ENCODE data around the gene ACVR2A. TPM values are rescaled to one million over a fixed set of nuclear protein-coding genes. Genes with fewer than 3 reads are reported as not detected.

ACVR2A gene
- total and polyA plus RNA-seq, 2 donors (not counting 1 experiment from before 2014, with no cell fraction given) = 0.91 to 2.0 TPM

DNA sequence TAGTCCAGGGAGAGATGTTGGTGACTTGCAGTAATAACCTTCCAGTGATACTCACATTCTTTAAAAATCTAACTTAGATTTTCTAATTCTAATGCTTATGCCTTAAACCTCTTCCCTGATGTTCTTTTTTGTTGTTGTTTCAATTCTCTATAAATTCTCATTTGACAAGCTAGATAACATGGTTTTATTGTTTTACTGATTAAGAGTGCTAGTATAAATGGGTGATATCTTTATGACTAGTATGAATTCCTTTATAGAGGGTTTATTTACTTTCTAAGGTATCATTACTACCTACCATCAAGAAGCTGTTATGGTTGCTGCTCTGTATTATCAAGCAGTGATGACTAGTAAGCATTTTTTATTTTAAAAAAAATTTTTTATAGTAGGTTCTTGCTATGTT lies 35.0 kb downstream of the ACVR2A start:
- no peaks in the 10 kb centered on the region for H3K79me2 ChIP-seq (ENCODE audit: control insufficient read depth, insufficient read depth, low read length)
- ChIA-PET POLR2A (no interaction called here), CTCF (no interaction called here)
- TF ChIP-seq EZH2 (IDR thresholded peaks at IDR 0.05; ENCODE audit: borderline replicate concordance, insufficient read depth, low read depth, low read length, poor library complexity, severe bottlenecking) = no peak
- TF ChIP-seq CTCF (IDR thresholded peaks at IDR 0.05) = no peak
- H3K4me1 ChIP-seq (ENCODE audit: control insufficient read depth in 2 of 2, insufficient read depth in 2 of 2, low read length in 2 of 2) = no peaks in the 10 kb centered on the region
- Mint-ChIP-seq H3K9me3 (ENCODE audit: insufficient read depth) (no peaks in the 10 kb centered on the region), H3K4me3 (no peak overlapping the region), H3K27me3 (no peaks in the 10 kb centered on the region), H3K27ac (no peak overlapping the region), H3K4me1 (peaks cover 6% of the 10 kb centered on the region)
- no peak overlapping the region for H3K4me3 ChIP-seq (ENCODE audit: control extremely low read depth in 1 of 5, extremely low read depth in 1 of 5, insufficient read depth in 1 of 5, low read depth in 2 of 5, low read length in 4 of 5)
- no peaks in the 10 kb centered on the region for H3K36me3 ChIP-seq (replicated peaks in 1 of 2; ENCODE audit: control extremely low read depth in 1 of 2, control insufficient read depth in 1 of 2, extremely low read depth in 1 of 2, insufficient read depth in 2 of 2, low read length in 1 of 2)
- DNase-seq (no peak), ATAC-seq (ENCODE audit: low read depth) (no peak)
- H3K4me2 ChIP-seq (replicated peaks; ENCODE audit: low read depth, low read length, poor library complexity, severe bottlenecking) = no peak overlapping the region
- H2AFZ ChIP-seq (ENCODE audit: insufficient read depth, low read depth, low read length, poor library complexity, severe bottlenecking) = no peak overlapping the region
- no peaks in the 10 kb centered on the region for H3K27me3 ChIP-seq (replicated peaks in 1 of 4; ENCODE audit: control extremely low read depth in 1 of 4, control insufficient read depth in 3 of 4, insufficient read depth in 4 of 4, low read length in 3 of 4)
- intact Hi-C loops (cut with micrococcal nuclease) = no loop called here
- no peaks in the 10 kb centered on the region for H4K20me1 ChIP-seq (ENCODE audit: control insufficient read depth, insufficient read depth, low read length, poor library complexity, severe bottlenecking)
- no peak overlapping the region for H3K27ac ChIP-seq (ENCODE audit: low read length in 2 of 2)
- H3K9me3 ChIP-seq (ENCODE audit: control extremely low read depth in 1 of 3, control insufficient read depth in 2 of 3, insufficient read depth in 1 of 3, low read length in 2 of 3) = no peaks in the 10 kb centered on the region
- no peak overlapping the region for H3K9ac ChIP-seq (ENCODE audit: low read length)

- H3K4me3 Mint-ChIP-seq = no peak overlapping the region
- peaks cover 3% of the 10 kb centered on the region for H3K4me1 Mint-ChIP-seq
- TF ChIP-seq CTCF (IDR thresholded peaks at IDR 0.05) = no peak
- no peak for TF ChIP-seq EZH2 (IDR thresholded peaks at IDR 0.05; ENCODE audit: borderline replicate concordance, insufficient read depth, low read depth, low read length, poor library complexity, severe bottlenecking)
Observed at GRCh38 chr2:147882631-147883030, 37.8 kb downstream of the ACVR2A start.

More at GRCh38 chr2:147882631-147883030, 37.8 kb downstream of the ACVR2A start:
- no peaks in the 10 kb centered on the region for H3K79me2 ChIP-seq (ENCODE audit: control insufficient read depth, insufficient read depth, low read length)
- CTCF ChIA-PET = no interaction called here
- POLR2A ChIA-PET = no interaction called here
- Mint-ChIP-seq H3K9me3 (ENCODE audit: insufficient read depth) (no peaks in the 10 kb centered on the region), H3K27me3 (no peaks in the 10 kb centered on the region), H3K27ac (no peak overlapping the region)
- H3K27me3 ChIP-seq (replicated peaks in 1 of 4; ENCODE audit: control extremely low read depth in 1 of 4, control insufficient read depth in 3 of 4, insufficient read depth in 4 of 4, low read length in 3 of 4) = no peaks in the 10 kb centered on the region
- no peaks in the 10 kb centered on the region for H3K4me1 ChIP-seq (ENCODE audit: control insufficient read depth in 2 of 2, insufficient read depth in 2 of 2, low read length in 2 of 2)
- DNase-seq (no peak), ATAC-seq (ENCODE audit: low read depth) (no peak)
- no peaks in the 10 kb centered on the region for H3K9me3 ChIP-seq (ENCODE audit: control extremely low read depth in 1 of 3, control insufficient read depth in 2 of 3, insufficient read depth in 1 of 3, low read length in 2 of 3)
- no peak overlapping the region for H3K4me2 ChIP-seq (replicated peaks; ENCODE audit: low read depth, low read length, poor library complexity, severe bottlenecking)
- H3K9ac ChIP-seq (ENCODE audit: low read length) = no peak overlapping the region
- intact Hi-C loops (cut with micrococcal nuclease) = no loop called here
- H2AFZ ChIP-seq (ENCODE audit: insufficient read depth, low read depth, low read length, poor library complexity, severe bottlenecking) = no peak overlapping the region
- no peak overlapping the region for H3K4me3 ChIP-seq (ENCODE audit: control extremely low read depth in 1 of 5, extremely low read depth in 1 of 5, insufficient read depth in 1 of 5, low read depth in 2 of 5, low read length in 4 of 5)
- H3K36me3 ChIP-seq (replicated peaks in 1 of 2; ENCODE audit: control extremely low read depth in 1 of 2, control insufficient read depth in 1 of 2, extremely low read depth in 1 of 2, insufficient read depth in 2 of 2, low read length in 1 of 2) = no peaks in the 10 kb centered on the region
- H4K20me1 ChIP-seq (ENCODE audit: control insufficient read depth, insufficient read depth, low read length, poor library complexity, severe bottlenecking) = no peaks in the 10 kb centered on the region
- no peak overlapping the region for H3K27ac ChIP-seq (ENCODE audit: low read length in 2 of 2)
